ENCODE results near the gene NELFA. TPM values are rescaled to one million over a fixed set of nuclear protein-coding genes. Genes with fewer than 3 reads are reported as not detected.

The NELFA gene
- total RNA-seq (2013; cell fraction: nucleolus; rRNA removed) = 57.2 and 62.2 TPM in 2 replicates
- total RNA-seq (2014; rRNA removed) (17.7 and 21.6 TPM in 2 replicates), total RNA-seq (2014; rRNA removed; fragmentation: Illumina TruSeq; extraction: Trizol) (7.2 and 8.1 TPM in 2 replicates), total RNA-seq (2021) (33.8 and 35.2 TPM in 2 replicates), polyA plus RNA-seq (2011; rRNA removed) (7.8 and 14.4 TPM in 2 replicates), polyA plus RNA-seq (2014; fragmentation: Illumina TruSeq; extraction: Trizol) (2.6 and 6.5 TPM in 2 replicates), polyA plus RNA-seq (2014; fragmentation: Nextera tagmentation; extraction: Ambion mirVana) (1 to 10 TPM in 1 of 2 experiments, under 1 TPM in 1; 0.39 to 2.2 TPM), polyA plus RNA-seq (2014; rRNA removed) (18.9 and 24.9 TPM in 2 replicates), polyA plus RNA-seq (2016; fragmentation: Nextera tagmentation; extraction: Ambion mirVana) (10 to 100 TPM; 37.3 to 38.6 TPM), polyA minus RNA-seq (2011; rRNA and poly(A)+ RNA removed) (7.6 and 15.5 TPM in 2 replicates), Bru-seq, nascent RNA (percentile 82 among the genes with signal in this experiment), BruChase-seq, experiment 1, labeled RNA remaining after a 6-hour chase (percentile 89 among the genes with signal in this experiment), BruChase-seq, experiment 2, labeled RNA remaining after a 2-hour chase (percentile 88 among the genes with signal in this experiment)
- 7.8 TPM for polyA plus RNA-seq (2011; ENCODE audit: low read depth)
- polyA plus RNA-seq (2011; cell fraction: cytosol; rRNA removed) = 16.4 and 22.8 TPM in 2 replicates
- polyA plus RNA-seq (2011; cell fraction: nucleus; rRNA removed) = 61.3 and 74.5 TPM in 2 replicates
- polyA plus RNA-seq (2012) = 28.2 and 30.0 TPM in 2 replicates
- 11.8 and 13.4 TPM in 2 replicates for polyA minus RNA-seq (2011; cell fraction: cytosol; rRNA and poly(A)+ RNA removed)
- 17.9 and 37.1 TPM in 2 replicates for polyA minus RNA-seq (2011; cell fraction: nucleus; rRNA and poly(A)+ RNA removed)
- long read RNA-seq, experiment 1, transcript NELFA-202 (11 exons, 3,343 nt) = major isoform, 46 of 52 reads
- long read RNA-seq, experiment 1, partial matches to known transcripts = 2 of 52 reads
- long read RNA-seq, experiment 1, other reads (novel, unspliced or antisense) = 4 of 52 reads
- long read RNA-seq, experiment 2, partial matches to known transcripts = 16 of 21 reads
- long read RNA-seq, experiment 2, other reads (novel, unspliced or antisense) = 3 of 21 reads

- H3K9me3 ChIP-seq (replicated peaks; ENCODE audit: control insufficient read depth, insufficient read depth, low read length) = no peaks in the 10 kb centered on the region
- BruUV-seq (replicated peaks) = no TSS peak
- H4K20me1 ChIP-seq (ENCODE audit: control insufficient read depth, insufficient read depth) = no peaks in the 10 kb centered on the region
- ChIA-PET RAD21 (ENCODE audit: unreplicated experiment) (interaction anchor here (0.7 to 1.4 kb wide), 4 partner anchors 132 to 403 kb away, joined by 3 to 6 read pairs (median 4); no protein-coding TSS in a partner anchor), POLR2A (interaction anchor here (0.6 to 1.4 kb wide), 5 partner anchors 13 to 133 kb away, joined by 3 to 5 read pairs (median 3); no protein-coding TSS in a partner anchor), SMC1A (ENCODE audit: uncharacterized antibody, unreplicated experiment) (no interaction called here), CTCF (interaction anchor here (0.6 to 1.0 kb wide), 3 partner anchors 13 to 261 kb away, joined by 3 read pairs; no protein-coding TSS in a partner anchor)
- peak within 1 kb of the TSS; percentile 85 for H3K4me2 ChIP-seq (ENCODE audit: control insufficient read depth, insufficient read depth)
- H3K27me3 ChIP-seq (replicated peaks in 1 of 2; ENCODE audit: control insufficient read depth in 2 of 2, insufficient read depth in 2 of 2, low read length in 1 of 2) = no peaks in the 10 kb centered on the region
- peaks cover 35% of the 10 kb centered on the region for H3K79me2 ChIP-seq (ENCODE audit: control insufficient read depth, insufficient read depth, low read length)
- DNase-seq (ENCODE audit: low read depth, low spot score) (peak; percentile 57), FAIRE-seq (peak; percentile 89), ATAC-seq (peak; percentile 90)
- WGBS (ENCODE audit: insufficient coverage, insufficient replicate concordance, low lambda C conversion rate, missing lambda C conversion rate) = under 1% methylated on average over 95 of the region's 95 CpGs
- H3K4me1 ChIP-seq (ENCODE audit: control insufficient read depth, insufficient read depth, low read length) = peaks cover 5% of the 10 kb centered on the region
- peak within 1 kb of the TSS; percentile 95 for H2AFZ ChIP-seq (ENCODE audit: control insufficient read depth, low read depth, low read length)
- peak within 1 kb of the TSS; percentile 94 for H3K27ac ChIP-seq (ENCODE audit: control insufficient read depth, insufficient read depth)
- intact Hi-C loops (cut with micrococcal nuclease; ENCODE audit: unreplicated experiment) = loop anchor here (10.0 kb wide), 1 partner anchor 176 kb away; no protein-coding TSS in a partner anchor
- peak within 1 kb of the TSS; percentile 83 for H3K9ac ChIP-seq (ENCODE audit: control insufficient read depth, insufficient read depth, low read length)
- peak within 1 kb of the TSS; percentile 95 for H3K4me3 ChIP-seq
- peaks cover 0 to 6% of the 10 kb centered on the region in 2 experiments; a peak in 1 of 4 replicates for H3K36me3 ChIP-seq (ENCODE audit: control insufficient read depth in 2 of 2, insufficient read depth in 2 of 2, low read length in 1 of 2)
- in situ Hi-C loops (cut with MboI) = no loop called here
- TF ChIP-seq YY1 (IDR thresholded peaks at IDR 0.05; ENCODE audit: low read depth, low read length) (peak; percentile 99), ZNF687 (IDR thresholded peaks at IDR 0.05) (peak; percentile 92), EED (IDR thresholded peaks at IDR 0.05; ENCODE audit: low read depth) (no peak), EP300 (IDR thresholded peaks at IDR 0.05; ENCODE audit: borderline replicate concordance in 1 of 2, control insufficient read depth in 1 of 2, low read depth in 2 of 2, low read length in 2 of 2) (no peak), NR2C1 (IDR thresholded peaks at IDR 0.05) (peak; percentile 93), CHD4 (IDR thresholded peaks at IDR 0.05) (no peak), EGR1 (IDR thresholded peaks at IDR 0.05; ENCODE audit: borderline replicate concordance in 1 of 2, low read depth in 2 of 2, low read length in 2 of 2) (no peak), SMC3 (IDR thresholded peaks at IDR 0.05; ENCODE audit: borderline replicate concordance, low read length) (0 out of 2 replicates have a peak, but pooled peaks have one; percentile 15)
- TF ChIP-seq, protein P1, sequence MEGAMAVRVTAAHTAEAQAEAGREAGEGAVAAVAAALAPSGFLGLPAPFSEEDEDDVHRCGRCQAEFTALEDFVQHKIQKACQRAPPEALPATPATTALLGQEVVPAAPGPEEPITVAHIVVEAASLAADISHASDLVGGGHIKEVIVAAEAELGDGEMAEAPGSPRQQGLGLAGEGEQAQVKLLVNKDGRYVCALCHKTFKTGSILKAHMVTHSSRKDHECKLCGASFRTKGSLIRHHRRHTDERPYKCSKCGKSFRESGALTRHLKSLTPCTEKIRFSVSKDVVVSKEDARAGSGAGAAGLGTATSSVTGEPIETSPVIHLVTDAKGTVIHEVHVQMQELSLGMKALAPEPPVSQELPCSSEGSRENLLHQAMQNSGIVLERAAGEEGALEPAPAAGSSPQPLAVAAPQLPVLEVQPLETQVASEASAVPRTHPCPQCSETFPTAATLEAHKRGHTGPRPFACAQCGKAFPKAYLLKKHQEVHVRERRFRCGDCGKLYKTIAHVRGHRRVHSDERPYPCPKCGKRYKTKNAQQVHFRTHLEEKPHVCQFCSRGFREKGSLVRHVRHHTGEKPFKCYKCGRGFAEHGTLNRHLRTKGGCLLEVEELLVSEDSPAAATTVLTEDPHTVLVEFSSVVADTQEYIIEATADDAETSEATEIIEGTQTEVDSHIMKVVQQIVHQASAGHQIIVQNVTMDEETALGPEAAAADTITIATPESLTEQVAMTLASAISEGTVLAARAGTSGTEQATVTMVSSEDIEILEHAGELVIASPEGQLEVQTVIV (IDR thresholded peaks at IDR 0.05; ENCODE audit: borderline replicate concordance, partially characterized antibody) = peak; percentile 9
Measured at GRCh38 chr4:2008921-2009650, at the start of gene NELFA. NELFA (minus strand) TSS chr4:2008974; CDS start chr4:2008959, 15 bp downstream.

Measured in GM12878 (cell line).